Motor neuron (in vitro differentiated cells): ENCODE results near the gene KIR3DL1. TPM values are rescaled to one million over a fixed set of nuclear protein-coding genes. Genes with fewer than 3 reads are reported as not detected.
"Not testable (repeated sequence)": the region's sequence is repeated elsewhere in the genome, so short reads cannot be mapped to it uniquely, and the experiment has no call there.

Source experiments
- ATAC-seq, 8 experiments: fragments of 200-7000 bp; cut with Tn5 transposase; replicated peaks in 6 of 8; 2 replicates each; pipeline ENCODE4 v1.8.0; 2021; ENCODE audit warnings: mild to moderate bottlenecking in 8 of 8, moderate library complexity in 8 of 8
- H3K27ac ChIP-seq, 2 donors: fragments of 250-450 bp; sonication (Bioruptor Pico); 2 replicates each; pipeline ENCODE4 v1.9.0; 2021; ENCODE audit warnings: antibody characterized with exemption in 2 of 2, mild to moderate bottlenecking in 2 of 2, moderate library complexity in 1 of 2
- H3K4me1 ChIP-seq, 2 donors: fragments of 250-450 bp; sonication (Bioruptor Pico); replicated peaks in 1 of 2; 2 replicates each; pipeline ENCODE4 v1.6.1; 2021; ENCODE audit warnings: antibody characterized with exemption in 2 of 2, mild to moderate bottlenecking in 2 of 2, moderate library complexity in 1 of 2
- H3K4me3 ChIP-seq, 5 donors: fragments of 250-450 bp; sonication (Bioruptor Pico); 2 replicates each; pipeline ENCODE4 v1.9.0; 2021; ENCODE audit warnings: antibody characterized with exemption in 5 of 5, mild to moderate bottlenecking in 5 of 5, moderate library complexity in 4 of 5
- WGBS, 10 experiments: fragments of 450-650 bp; shearing (Covaris generic); methylation state at CpG; one replicate each; pipeline ENCODE4 v1.0.0; 2022; 5-methylcytosine and 5-hydroxymethylcytosine counted together
- in situ Hi-C, 9 experiments: fragments of 400-800 bp; cut with MboI; loops; one replicate each; pipeline ENCODE4 v1.15.0; 2021; ENCODE audit warnings: low sequenced_read_pairs in 9 of 9, low pct_unique_long_range_greater_than_20kb in 2 of 9; ENCODE audit not compliant: unreplicated experiment in 9 of 9
- total RNA-seq, 8 experiments: library from RNA; unstranded; fragments of 300-600 nt; gene quantifications; 2 replicates each; pipeline versions ENCODE4 v1.2.3 to v1.2.4, GENCODE V29; 2022

Gene KIR3DL1
- total RNA-seq, 8 experiments from 2014 or later: 0.18 to 0.45 (median 0.33) TPM; not detected in 3

DNA sequence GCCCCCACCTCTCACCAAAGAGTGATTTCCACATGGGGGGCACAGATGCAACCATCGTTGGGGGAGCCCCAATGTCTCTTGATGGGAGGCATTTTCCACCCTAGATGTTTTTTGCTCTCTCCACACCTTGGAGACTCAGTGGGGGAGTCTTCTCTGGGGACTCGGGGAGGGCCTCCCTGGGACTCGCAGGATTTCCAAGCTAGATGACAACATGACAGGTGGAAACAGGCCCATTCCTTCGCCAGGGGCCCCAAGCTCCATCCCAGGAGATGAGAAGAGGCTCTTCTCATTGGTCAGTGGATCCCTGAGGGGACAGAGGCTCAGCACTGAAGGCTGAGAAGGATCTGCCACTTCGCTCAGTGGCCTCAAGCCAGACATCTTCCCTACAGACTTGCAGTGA is 25.6 kb upstream of the KIR3DL1 start:
- no peak overlapping the region for H3K27ac ChIP-seq
- in situ Hi-C loops: no loop called here
- H3K4me3 ChIP-seq: no peak overlapping the region
- no peaks in the 10 kb centered on the region for H3K4me1 ChIP-seq
- WGBS, 10 experiments: 17 to 33% methylated on average over 1 of the region's 5 CpGs; no CpG with 5 or more reads in 8 of the 10 experiments
- no peak for ATAC-seq

DNA sequence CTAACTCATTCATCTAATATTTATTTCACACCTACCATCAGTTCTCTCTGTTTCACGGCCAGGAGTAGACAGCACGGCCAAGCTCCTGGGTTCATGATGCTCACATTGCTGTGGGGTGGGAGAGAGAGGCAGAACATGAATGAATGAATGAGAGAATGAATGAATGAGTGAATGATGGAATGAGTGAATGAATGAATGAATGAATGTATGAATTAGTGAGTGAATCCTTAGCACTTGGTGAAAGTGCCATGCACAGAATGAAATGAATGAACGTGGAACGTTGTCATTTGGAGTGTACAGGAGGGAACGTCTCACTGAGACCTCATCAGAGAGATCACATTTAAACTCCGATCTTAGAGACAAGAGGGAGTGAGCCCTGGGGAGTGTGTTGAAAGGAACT is 24.8 kb upstream of the KIR3DL1 start:
- Histone ChIP-seq H3K4me3 (no peak overlapping the region), H3K4me1 (no peaks in the 10 kb centered on the region), H3K27ac (no peak overlapping the region)
- ATAC-seq: no peak
- in situ Hi-C loops: no loop called here
- WGBS, 10 experiments: 10 to 85% (median 59%) methylated on average over 2 to 6 of the region's 6 CpGs

DNA sequence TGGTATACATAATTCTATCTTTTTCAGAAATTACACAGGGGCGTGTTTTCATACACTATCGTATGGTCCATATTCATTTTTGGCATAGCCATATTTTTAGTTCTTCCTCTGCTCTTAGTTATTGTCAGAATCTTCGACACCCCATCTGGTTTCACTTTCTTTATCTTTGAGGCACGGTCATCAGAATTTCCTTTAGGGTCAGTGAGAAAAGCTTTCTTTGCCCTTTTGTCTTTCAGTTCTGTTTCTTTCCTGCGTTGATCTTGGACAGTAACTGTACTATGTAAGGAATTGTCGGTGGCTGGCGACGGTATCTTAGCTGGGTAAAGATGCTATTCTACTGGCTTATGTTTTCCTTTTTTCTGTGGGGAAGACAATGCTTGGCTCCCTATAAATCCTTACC is 23.5 kb upstream of the KIR3DL1 start:
- no peak overlapping the region for H3K4me3 ChIP-seq
- WGBS, 10 experiments: 11 to 58% (median 36%) methylated on average over 4 to 8 of the region's 8 CpGs; no CpG with 5 or more reads in 1 of the 10 experiments
- in situ Hi-C loops: no loop called here
- no peak for ATAC-seq
- no peaks in the 10 kb centered on the region for H3K4me1 ChIP-seq
- H3K27ac ChIP-seq: no peak overlapping the region

DNA sequence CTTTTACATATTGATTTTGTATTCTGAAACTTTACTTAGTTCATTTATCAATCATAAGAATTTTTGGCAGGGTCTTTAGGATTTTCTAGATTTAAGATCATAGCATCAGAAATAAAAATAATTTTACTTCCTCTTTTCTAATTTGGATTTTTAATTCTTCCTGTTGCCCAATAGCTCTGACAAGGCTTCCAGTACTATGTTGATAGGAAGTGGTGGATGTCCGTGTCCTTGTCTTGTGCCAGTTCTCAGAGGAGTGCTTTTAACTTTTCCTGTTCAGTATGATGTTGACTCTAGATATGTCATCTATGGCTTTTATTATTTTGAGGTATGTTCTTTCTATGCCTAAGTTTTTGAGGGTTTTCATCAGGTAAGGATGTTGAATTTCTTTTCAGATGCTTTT is 20.5 kb upstream of the KIR3DL1 start:
- WGBS, 10 experiments: 0 to 33% (median 13%) methylated on average over 1 of the region's 1 CpG; no CpG with 5 or more reads in 1 of the 10 experiments
- Histone ChIP-seq H3K27ac (no peak overlapping the region), H3K4me1 (no peaks in the 10 kb centered on the region), H3K4me3 (no peak overlapping the region)
- in situ Hi-C loops: no loop called here
- ATAC-seq: no peak

DNA sequence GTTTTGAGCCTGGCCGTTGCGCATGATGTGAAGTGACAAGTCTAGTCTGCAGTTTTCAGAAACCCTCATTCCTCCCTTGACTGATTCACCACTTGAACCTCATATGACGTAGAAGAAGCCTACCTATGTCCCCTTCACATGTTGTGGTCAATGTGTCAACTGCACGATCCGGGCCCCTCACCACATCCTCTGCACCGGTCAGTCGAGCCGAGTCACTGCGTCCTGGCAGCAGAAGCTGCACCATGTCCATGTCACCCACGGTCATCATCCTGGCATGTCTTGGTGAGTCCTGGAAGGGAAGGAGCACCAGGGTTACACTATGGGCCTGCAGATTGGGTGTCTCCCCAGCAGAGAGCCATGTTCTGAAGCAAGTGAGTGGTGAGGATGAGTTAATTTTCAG is 12.9 kb upstream of the KIR3DL1 start, which contains the start of gene KIR2DL4:
Gene KIR2DL4, plus strand, starts transcription at position 201 of the 400 bp plus-strand sequence. Its CDS starts 42 bp downstream, at position 243.
- no peaks in the 10 kb centered on the region for H3K4me1 ChIP-seq
- in situ Hi-C loops: no loop called here
- no peak within 1 kb of the TSS for H3K4me3 ChIP-seq
- H3K27ac ChIP-seq: no peak within 1 kb of the TSS
- WGBS, 10 experiments: 35 to 100% (median 49%) methylated on average over 1 to 9 of the region's 10 CpGs; no CpG with 5 or more reads in 2 of the 10 experiments
- ATAC-seq: no peak

DNA sequence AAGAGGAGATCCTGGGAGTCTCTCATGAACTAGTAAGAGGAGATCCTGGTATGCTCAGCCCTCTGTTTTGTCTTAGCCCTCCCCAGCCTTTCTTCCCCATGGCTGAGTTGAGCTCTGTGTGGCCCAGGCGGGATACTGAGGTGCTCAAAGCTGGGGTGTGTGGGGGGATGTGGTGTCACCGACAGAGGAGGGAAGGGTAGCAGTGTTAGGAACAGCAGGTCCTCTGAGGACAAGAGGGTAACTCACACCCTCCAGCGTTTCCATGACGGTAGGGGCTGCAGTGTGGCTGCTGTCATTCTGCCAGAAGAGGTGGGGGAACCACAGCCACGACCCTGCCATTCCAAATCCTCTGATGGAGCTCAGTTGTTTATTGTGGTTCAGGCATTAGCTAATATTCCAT is 12.2 kb upstream of the KIR3DL1 start:
- Histone ChIP-seq H3K27ac (no peak overlapping the region), H3K4me1 (no peaks in the 10 kb centered on the region), H3K4me3 (no peak overlapping the region)
- no peak for ATAC-seq
- in situ Hi-C loops: no loop called here
- 0 to 80% (median 3%) methylated on average over 1 to 3 of the region's 5 CpGs; no CpG with 5 or more reads in 6 of the 10 experiments for WGBS, 10 experiments

DNA sequence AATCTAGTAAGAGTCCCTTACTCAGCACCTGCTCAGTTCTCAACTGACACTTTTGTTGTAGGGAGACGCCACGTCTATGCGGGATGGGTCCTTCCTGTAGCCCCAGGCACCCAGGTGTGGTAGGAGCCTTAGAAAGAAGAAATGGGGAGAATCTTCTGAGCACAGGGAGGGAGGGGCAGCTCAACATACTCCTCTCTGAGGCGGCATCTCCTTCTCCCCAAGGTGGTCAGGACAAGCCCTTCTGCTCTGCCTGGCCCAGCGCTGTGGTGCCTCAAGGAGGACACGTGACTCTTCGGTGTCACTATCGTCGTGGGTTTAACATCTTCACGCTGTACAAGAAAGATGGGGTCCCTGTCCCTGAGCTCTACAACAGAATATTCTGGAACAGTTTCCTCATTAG is 11.7 kb upstream of the KIR3DL1 start:
- no peak overlapping the region for H3K27ac ChIP-seq
- in situ Hi-C loops: no loop called here
- 40 to 71% (median 60%) methylated on average over 1 to 5 of the region's 10 CpGs; no CpG with 5 or more reads in 6 of the 10 experiments for WGBS, 10 experiments
- no peak for ATAC-seq
- H3K4me1 ChIP-seq: no peaks in the 10 kb centered on the region
- H3K4me3 ChIP-seq: no peak overlapping the region

DNA sequence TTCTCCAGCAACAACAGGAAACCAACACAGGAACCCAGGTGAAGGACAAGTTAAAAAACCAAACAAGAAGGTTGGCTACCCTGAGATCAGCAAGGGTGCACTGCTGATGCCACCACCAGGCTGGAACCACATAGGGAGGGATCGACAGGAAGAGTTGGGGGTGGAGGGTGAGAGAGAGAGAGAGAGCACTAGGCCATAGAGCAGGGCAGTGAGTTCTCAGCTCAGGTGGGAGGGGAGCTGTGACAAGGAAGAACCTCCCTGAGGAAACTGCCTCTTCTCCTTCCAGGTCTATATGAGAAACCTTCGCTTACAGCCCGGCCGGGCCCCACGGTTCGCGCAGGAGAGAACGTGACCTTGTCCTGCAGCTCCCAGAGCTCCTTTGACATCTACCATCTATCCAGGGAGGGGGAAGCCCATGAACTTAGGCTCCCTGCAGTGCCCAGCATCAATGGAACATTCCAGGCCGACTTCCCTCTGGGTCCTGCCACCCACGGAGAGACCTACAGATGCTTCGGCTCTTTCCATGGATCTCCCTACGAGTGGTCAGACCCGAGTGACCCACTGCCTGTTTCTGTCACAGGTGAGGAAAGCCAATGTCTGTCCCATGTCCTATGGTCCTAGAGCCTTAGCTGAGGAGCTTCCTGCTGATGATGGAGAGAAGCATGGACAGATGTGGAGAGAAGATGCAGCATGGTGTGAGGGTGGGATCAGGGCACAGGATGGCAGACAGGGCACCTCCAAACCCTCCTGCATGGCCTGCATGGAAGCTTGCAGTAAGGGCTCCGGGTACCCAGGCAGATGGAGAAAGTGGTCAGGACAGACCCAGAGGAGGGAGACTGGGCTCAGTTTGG is 10.4 kb upstream of the KIR3DL1 start:
- in situ Hi-C loops: no loop called here
- 0 to 92% (median 19%) methylated on average over 1 to 6 of the region's 14 CpGs; no CpG with 5 or more reads in 2 of the 10 experiments for WGBS, 10 experiments
- no peak for ATAC-seq
- H3K4me1 ChIP-seq: no peaks in the 10 kb centered on the region
- no peak overlapping the region for H3K27ac ChIP-seq
- no peak overlapping the region for H3K4me3 ChIP-seq

DNA sequence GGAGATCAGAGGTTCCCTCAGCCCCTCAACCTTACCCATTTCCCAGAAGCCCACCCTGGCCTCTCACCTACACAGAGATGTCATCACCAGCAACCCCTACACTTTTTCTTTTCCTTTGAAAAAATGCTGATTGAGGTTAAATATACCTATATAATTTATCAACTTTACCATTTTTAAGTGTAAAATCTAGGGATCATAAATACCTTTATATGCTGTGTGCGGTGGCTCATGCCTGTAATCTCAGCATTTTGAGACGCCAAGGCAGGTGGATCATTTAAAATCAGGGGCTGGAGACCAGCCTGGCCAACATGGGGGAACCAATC is 9.8 kb upstream of the KIR3DL1 start:
- WGBS, 10 experiments: 0 to 100% (median 31%) methylated on average over 1 to 2 of the region's 2 CpGs; no CpG with 5 or more reads in 4 of the 10 experiments

DNA sequence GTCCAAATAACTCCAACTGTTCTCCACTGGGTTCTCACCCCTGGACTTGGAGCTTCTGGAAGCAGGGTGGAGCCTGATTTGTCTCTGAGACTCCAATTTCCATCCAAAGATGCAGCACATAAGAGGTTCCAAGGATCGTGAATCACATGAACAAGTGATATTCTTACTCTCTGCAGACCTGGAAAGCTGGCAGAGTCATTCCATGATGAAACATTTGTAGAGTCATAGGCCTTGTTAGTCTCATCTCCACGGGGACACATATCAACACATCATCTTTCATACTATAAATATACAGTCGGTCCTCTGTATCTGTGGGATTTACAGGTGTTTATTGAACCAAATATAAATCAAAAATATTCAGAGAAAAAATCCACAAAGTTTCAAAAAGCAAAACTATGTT is 1.7 kb upstream of the KIR3DL1 start:
- in situ Hi-C loops, H3K4me1 ChIP-seq, H3K27ac ChIP-seq, ATAC-seq, H3K4me3 ChIP-seq: not testable (repeated sequence)
- WGBS, 10 experiments: 0 to 38% (median 11%) methylated on average over 1 to 3 of the region's 3 CpGs; no CpG with 5 or more reads in 4 of the 10 experiments

More for the DNA sequence above, 9.8 kb upstream of the KIR3DL1 start:
- Histone ChIP-seq H3K4me1 (no peaks in the 10 kb centered on the region), H3K4me3 (no peak overlapping the region), H3K27ac (no peak overlapping the region)
- in situ Hi-C loops: no loop called here
- no peak for ATAC-seq

DNA sequence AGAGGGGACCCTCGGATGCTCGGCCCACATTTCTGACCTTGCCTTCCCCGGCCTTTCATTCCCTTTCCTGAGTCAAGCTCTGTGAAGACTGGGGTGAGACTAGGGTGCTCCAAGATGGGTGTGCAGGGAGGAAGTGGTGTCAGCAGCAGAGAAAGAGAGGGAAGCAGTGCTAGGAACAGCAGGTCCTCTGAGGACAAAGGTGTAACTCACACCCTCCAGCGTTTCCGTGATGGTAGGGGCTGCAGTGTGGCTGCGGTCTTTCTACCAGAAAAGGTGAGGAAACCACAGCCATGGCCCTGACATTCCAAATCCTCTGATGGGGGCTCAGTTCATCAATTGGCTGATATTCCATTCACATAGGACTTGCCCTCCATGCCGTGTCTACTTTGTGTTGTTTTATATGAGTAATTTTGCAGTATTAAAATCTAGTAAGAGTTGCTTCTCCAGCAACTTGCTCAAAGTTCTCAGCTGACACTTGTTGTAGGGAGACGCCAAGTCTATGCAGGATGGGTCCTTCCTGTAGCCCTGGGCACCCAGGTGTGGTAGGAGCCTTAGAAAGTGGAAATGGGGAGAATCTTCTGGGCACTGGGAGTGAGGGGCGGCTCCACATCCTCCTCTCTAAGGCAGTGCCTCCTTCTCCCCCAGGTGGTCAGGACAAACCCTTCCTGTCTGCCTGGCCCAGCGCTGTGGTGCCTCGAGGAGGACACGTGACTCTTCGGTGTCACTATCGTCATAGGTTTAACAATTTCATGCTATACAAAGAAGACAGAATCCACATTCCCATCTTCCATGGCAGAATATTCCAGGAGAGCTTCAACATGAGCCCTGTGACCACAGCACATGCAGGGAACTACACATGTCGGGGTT is 1.6 kb downstream of the KIR3DL1 start:
- in situ Hi-C loops: no loop called here
- no peak for ATAC-seq
- whole genome bisulfite sequencing, 10 experiments: 6 to 48% (median 17%) methylated on average over 2 to 8 of the region's 15 CpGs; no CpG with 5 or more reads in 5 of the 10 experiments
- no peaks in the 10 kb centered on the region for H3K4me1 ChIP-seq
- no peak overlapping the region for H3K27ac ChIP-seq
- no peak overlapping the region for H3K4me3 ChIP-seq

DNA sequence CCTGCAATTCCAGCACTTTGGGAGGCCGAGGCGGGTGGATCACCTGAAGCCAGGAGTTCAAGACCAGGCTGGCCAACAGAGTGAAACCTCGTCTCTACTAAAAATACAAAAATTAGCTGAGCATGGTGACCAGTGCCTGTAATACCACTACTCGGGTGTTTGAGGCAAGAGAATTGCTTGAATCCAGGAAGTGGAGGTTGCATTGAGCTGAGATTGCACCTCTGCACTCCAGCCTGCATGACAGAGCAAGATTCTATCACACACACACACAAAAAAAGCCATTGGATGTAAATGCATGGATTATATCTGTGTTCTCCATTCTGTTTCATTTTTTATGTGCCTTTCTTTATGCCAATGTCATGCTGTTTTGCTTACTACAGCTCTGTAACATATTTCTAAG is 8.1 kb downstream of the KIR3DL1 start:
- H3K4me3 ChIP-seq, H3K27ac ChIP-seq, H3K4me1 ChIP-seq, ATAC-seq, in situ Hi-C loops: not testable (repeated sequence)
- 20% methylated on average over 1 of the region's 4 CpGs; no CpG with 5 or more reads in 9 of the 10 experiments for WGBS, 10 experiments

DNA sequence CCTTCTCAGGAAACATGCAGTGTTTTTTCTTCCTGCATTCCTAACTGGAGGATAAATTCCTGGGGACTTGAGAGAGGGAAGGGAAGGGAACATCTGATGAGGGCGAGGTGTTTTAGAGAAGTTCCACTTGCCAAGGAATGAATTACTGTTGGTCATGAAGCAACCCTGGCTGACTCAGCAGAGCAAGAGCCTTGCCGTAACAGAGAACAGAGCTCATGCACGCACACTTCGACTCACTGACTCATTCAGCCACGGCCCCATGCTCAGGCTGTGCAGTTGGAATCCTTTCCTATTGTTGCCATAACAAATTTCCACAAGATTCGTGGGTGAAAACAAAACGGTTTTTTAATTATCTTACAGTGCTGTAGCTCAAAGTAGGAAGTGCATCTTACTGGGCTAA is 9.1 kb downstream of the KIR3DL1 start:
- H3K4me3 ChIP-seq, H3K27ac ChIP-seq, ATAC-seq, in situ Hi-C loops, H3K4me1 ChIP-seq: not testable (repeated sequence)
- WGBS, 10 experiments: 17 to 41% methylated on average over 4 to 7 of the region's 7 CpGs; no CpG with 5 or more reads in 8 of the 10 experiments
